ENCODE measurements around the gene ABCC1. TPM values are rescaled to one million over a fixed set of nuclear protein-coding genes. Genes with fewer than 3 reads are reported as not detected.
"Not testable (repeated sequence)": the region's sequence is repeated elsewhere in the genome, so short reads cannot be mapped to it uniquely, and the experiment has no call there.

ABCC1 gene
- total RNA-seq, 1 donor from 2014 or later: 38.7 TPM

DNA sequence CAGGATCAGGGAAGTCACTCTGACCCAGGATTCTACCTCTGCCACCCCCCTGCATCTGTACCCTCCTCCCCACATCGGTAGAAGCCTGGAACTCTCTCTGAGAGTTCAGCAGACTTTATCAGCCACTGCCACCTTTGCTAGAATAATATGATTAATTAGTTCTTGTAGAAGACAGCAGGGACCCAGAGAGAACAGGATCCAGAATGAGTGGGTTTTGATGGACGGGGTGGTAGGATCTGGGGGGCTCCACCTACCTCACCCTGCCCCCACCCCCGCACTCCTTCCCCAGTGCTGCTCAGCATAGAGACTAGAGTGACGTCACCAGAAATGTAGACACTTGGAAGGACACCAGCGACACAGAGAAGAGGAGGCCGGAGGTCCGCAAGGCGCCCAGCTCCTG is 240.4 kb downstream of the ABCC1 start:
- Mint-ChIP-seq H3K9me3 (no peaks in the 10 kb centered on the region), H3K4me1 (peaks cover under 1% of the 10 kb centered on the region), H3K4me3 (no peak overlapping the region), H3K27ac (ENCODE audit: unreplicated experiment) (no peak overlapping the region), H3K36me3 (ENCODE audit: low read depth) (no peaks in the 10 kb centered on the region), H3K27me3 (ENCODE audit: low read depth) (no peaks in the 10 kb centered on the region)
- no peak for DNase-seq (ENCODE audit: low read depth, low spot score)
- TF ChIP-seq, protein P1, sequence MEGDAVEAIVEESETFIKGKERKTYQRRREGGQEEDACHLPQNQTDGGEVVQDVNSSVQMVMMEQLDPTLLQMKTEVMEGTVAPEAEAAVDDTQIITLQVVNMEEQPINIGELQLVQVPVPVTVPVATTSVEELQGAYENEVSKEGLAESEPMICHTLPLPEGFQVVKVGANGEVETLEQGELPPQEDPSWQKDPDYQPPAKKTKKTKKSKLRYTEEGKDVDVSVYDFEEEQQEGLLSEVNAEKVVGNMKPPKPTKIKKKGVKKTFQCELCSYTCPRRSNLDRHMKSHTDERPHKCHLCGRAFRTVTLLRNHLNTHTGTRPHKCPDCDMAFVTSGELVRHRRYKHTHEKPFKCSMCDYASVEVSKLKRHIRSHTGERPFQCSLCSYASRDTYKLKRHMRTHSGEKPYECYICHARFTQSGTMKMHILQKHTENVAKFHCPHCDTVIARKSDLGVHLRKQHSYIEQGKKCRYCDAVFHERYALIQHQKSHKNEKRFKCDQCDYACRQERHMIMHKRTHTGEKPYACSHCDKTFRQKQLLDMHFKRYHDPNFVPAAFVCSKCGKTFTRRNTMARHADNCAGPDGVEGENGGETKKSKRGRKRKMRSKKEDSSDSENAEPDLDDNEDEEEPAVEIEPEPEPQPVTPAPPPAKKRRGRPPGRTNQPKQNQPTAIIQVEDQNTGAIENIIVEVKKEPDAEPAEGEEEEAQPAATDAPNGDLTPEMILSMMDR (conservative IDR thresholded peaks at IDR 0.05): no peak

DNA sequence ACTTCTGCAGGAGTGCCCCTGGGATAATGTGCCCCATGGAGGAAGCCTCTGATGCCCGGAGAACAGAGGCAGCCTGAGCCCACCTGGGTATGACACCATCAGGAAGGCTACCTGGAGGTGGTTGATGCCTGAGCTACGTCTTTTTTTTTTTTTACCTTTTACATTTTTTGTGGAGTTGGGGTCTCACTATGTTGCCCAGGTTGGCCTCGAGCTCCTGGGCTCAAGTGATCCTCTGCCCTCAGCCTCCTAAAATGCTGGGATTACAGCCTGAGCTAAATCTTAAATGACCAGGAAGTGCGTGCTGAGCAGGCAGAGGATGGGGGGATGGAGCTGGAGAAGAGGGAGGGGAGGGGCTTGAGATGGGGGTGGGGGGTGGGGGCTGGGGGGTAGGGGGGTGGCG is 241.1 kb downstream of the ABCC1 start:
- no peaks in the 10 kb centered on the region for H3K27me3 Mint-ChIP-seq (ENCODE audit: low read depth)
- H3K27ac Mint-ChIP-seq (ENCODE audit: unreplicated experiment): no peak overlapping the region
- H3K9me3 Mint-ChIP-seq: no peaks in the 10 kb centered on the region
- TF ChIP-seq, protein P1 (conservative IDR thresholded peaks at IDR 0.05): no peak
- no peaks in the 10 kb centered on the region for H3K36me3 Mint-ChIP-seq (ENCODE audit: low read depth)
- no peak for DNase-seq (ENCODE audit: low read depth, low spot score)
- no peak overlapping the region for H3K4me3 Mint-ChIP-seq
- H3K4me1 Mint-ChIP-seq: peaks cover 3% of the 10 kb centered on the region

DNA sequence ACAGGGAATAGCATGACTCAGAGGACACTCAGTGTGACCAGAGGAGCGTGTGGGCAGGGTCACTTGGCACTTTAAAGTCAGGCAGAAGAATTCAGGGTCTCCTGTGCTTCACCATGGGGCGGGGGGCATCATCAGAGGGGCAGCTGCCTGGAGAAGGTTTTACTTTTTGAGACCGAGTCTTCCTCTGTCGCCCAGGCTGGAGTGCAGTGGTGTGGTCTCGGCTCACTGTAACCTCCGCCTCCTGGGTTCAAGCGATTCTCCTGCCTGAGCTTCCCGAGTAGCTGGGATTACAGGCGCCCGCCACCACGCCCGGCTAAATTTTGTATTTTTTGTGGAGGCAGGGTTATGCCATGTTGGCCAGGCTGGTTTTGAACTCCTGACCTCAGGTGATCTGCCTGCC is 241.6 kb downstream of the ABCC1 start:
- not testable (repeated sequence) for H3K27ac Mint-ChIP-seq (ENCODE audit: unreplicated experiment)

DNA sequence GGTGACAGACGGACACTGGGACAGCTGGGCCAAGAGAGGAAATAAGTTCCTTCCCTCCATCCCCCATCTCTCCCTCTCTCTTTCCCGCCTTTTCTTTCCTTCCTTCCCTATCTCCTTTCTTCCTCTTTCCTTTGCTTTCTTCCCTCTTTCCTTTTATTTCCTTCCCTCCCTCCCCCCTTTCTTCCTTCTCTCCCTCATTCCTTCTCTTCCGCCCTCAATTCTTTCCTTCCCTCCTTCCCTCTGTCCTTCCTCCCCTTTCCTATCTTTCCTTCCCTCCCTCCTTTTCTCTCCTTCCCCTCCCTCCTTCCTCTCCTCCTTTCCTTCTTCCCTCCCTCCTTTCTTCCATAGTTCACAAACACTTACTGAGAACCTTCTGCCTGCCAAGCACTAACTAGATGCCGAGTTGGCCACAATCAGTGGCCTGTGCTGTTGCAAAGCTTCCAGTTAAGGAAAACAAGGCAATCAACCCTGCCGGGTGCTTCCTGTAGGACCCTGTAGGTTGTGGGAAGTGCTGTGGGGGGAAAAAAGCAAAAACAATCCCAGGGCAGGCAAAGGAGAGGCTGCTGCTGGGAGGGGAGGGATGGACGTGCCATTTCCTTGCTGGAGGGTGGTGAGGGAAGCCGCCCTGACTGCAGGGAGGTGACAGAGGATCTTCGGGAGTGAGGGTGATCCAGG is 242.2 kb downstream of the ABCC1 start:
- peak overlapping the region; percentile 76 for H3K27ac Mint-ChIP-seq (ENCODE audit: unreplicated experiment)

More for the DNA sequence above, 241.6 kb downstream of the ABCC1 start:
- H3K4me3 Mint-ChIP-seq; H3K36me3 Mint-ChIP-seq (ENCODE audit: low read depth); DNase-seq (ENCODE audit: low read depth, low spot score); H3K9me3 Mint-ChIP-seq; H3K4me1 Mint-ChIP-seq; H3K27me3 Mint-ChIP-seq (ENCODE audit: low read depth): not testable (repeated sequence)

More for the DNA sequence above, 242.2 kb downstream of the ABCC1 start:
- Mint-ChIP-seq H3K9me3 (no peaks in the 10 kb centered on the region), H3K27me3 (ENCODE audit: low read depth) (no peaks in the 10 kb centered on the region), H3K4me1 (peaks cover 3% of the 10 kb centered on the region), H3K4me3 (no peak overlapping the region), H3K36me3 (ENCODE audit: low read depth) (no peaks in the 10 kb centered on the region)
- no peak for DNase-seq (ENCODE audit: low read depth, low spot score)
- TF ChIP-seq, protein P1 (conservative IDR thresholded peaks at IDR 0.05): no peak

Other genes with a start within 250 kb of the ABCC1 start
- 0.05 and 0.09 TPM in 2 replicates for gene MYH11, start 92.6 kb upstream of the ABCC1 start, total RNA-seq
- 30.6 and 33.0 TPM in 2 replicates for gene CEP20, start 61.0 kb upstream of the ABCC1 start, total RNA-seq

All from neural crest cell (in vitro differentiated cells).